Measurements from ENCODE around the gene PCGF1. TPM values are rescaled to one million over a fixed set of nuclear protein-coding genes. Genes with fewer than 3 reads are reported as not detected.

The PCGF1 gene
- total and polyA plus RNA-seq, 2 of the 13 experiments (the other 11 are each of a cell fraction or from before 2014, with no cell fraction given): 20.4 to 22.6 TPM

- peak overlapping the region; percentile 89 for H3K27ac ChIP-seq (ENCODE audit: extremely low read length, insufficient read depth, low read length)
- no peaks in the 10 kb centered on the region for H4K20me1 ChIP-seq (ENCODE audit: insufficient read depth, low read length)
- TSS peak; percentile 76 for BruUV-seq (replicated peaks)
- H3K4me1 ChIP-seq (ENCODE audit: insufficient read depth, low read length): peaks cover 71% of the 10 kb centered on the region
- in situ Hi-C loops (cut with HindIII; ENCODE audit: extremely low pct_ligation_motif_present, low pct_unique_long_range_greater_than_20kb) (loop anchor here (5.0 kb wide), 1 partner anchor 100 kb away; no protein-coding TSS in a partner anchor), intact Hi-C loops (cut with micrococcal nuclease; ENCODE audit: unreplicated experiment) (no loop called here)
- WGBS (ENCODE audit: low lambda C conversion rate): 1% methylated on average over 49 of the region's 80 CpGs
- no peak overlapping the region for H2AFZ ChIP-seq (ENCODE audit: low read length)
- H3K4me3 ChIP-seq (replicated peaks in 1 of 3; ENCODE audit: insufficient read depth in 1 of 3, low read depth in 2 of 3, low read length in 3 of 3): peak overlapping the region; percentile 82 to 87 (median 83)
- no peaks in the 10 kb centered on the region for H3K9me3 ChIP-seq (ENCODE audit: low read length)
- H3K79me2 ChIP-seq (ENCODE audit: insufficient read depth, low read length): peaks cover 48% of the 10 kb centered on the region
- CTCF ChIA-PET (ENCODE audit: low intra/inter-chr PET ratio, low total read pairs): interaction anchor here (1.0 to 2.4 kb wide), 7 partner anchors 17 to 105 kb away, joined by 3 to 20 read pairs (median 10); partner anchors contain the start of genes AUP1, HTRA2, INO80B and MOGS
- ATAC-seq (peak; percentile 57), FAIRE-seq (no peak), DNase-seq (ENCODE audit: low spot score) (no peak)
- peak overlapping the region; percentile 78 for H3K4me2 ChIP-seq (ENCODE audit: low read depth, low read length)
- peak overlapping the region; percentile 91 for H3K9ac ChIP-seq (ENCODE audit: insufficient read depth, low read depth, low read length)
- no peaks in the 10 kb centered on the region; a peak in 1 of 5 replicates for H3K27me3 ChIP-seq (ENCODE audit: control insufficient read depth in 1 of 2, insufficient read depth in 2 of 2, low read length in 2 of 2)
- H3K36me3 ChIP-seq (replicated peaks in 1 of 2; ENCODE audit: control insufficient read depth in 1 of 2, insufficient read depth in 2 of 2, low read length in 2 of 2): peaks cover 2 to 14% of the 10 kb centered on the region in 2 experiments; a peak in 4 of 5 replicates
- POLR2A ChIA-PET: interaction anchor here (0.6 to 20.6 kb wide), 21 partner anchors 7 to 358 kb away, joined by 3 to 795 read pairs (median 13); partner anchors contain the start of genes AUP1, C2orf81, DQX1 and HTRA2
- TF ChIP-seq FUBP1 (CRISPR knock-in tag; IDR thresholded peaks at IDR 0.05; ENCODE audit: borderline replicate concordance) (peak; percentile 88; the same call in 1 of the 2 replicates), ZNF121 (CRISPR knock-in tag; IDR thresholded peaks at IDR 0.05) (peak; percentile 38; the same call in 1 of the 2 replicates), ZNF687 (CRISPR knock-in tag; IDR thresholded peaks at IDR 0.05) (peak; percentile 82), CTCF (CRISPR knock-in tag; IDR thresholded peaks at IDR 0.05) (peak; percentile 31; the same call in 1 of the 2 replicates), FOXO4 (CRISPR knock-in tag; conservative IDR thresholded peaks at IDR 0.05) (peak; percentile 99), TARDBP (CRISPR knock-in tag; IDR thresholded peaks at IDR 0.05) (0 out of 2 replicates have a peak, but pooled peaks have one; percentile 14), ZNF296 (CRISPR knock-in tag; conservative IDR thresholded peaks at IDR 0.05) (no peak; the same call in 1 of the 2 replicates), ZNF747 (CRISPR knock-in tag; IDR thresholded peaks at IDR 0.05; ENCODE audit: borderline replicate concordance) (peak; percentile 48; the same call in 1 of the 2 replicates), ZFX (CRISPR knock-in tag; IDR thresholded peaks at IDR 0.05; ENCODE audit: low read depth) (peak; percentile 96), RBFOX2 (IDR thresholded peaks at IDR 0.05; ENCODE audit: low read depth, low read length) (peak; percentile 93), TP53 (CRISPR knock-in tag; conservative IDR thresholded peaks at IDR 0.05) (no peak; the same call in 1 of the 2 replicates), NCOA5 (CRISPR knock-in tag; IDR thresholded peaks at IDR 0.05) (peak; percentile 32; the same call in 1 of the 2 replicates)
Observed at GRCh38 chr2:74481961-74482800, 25.3 kb downstream of the PCGF1 start.
